Body of pancreas (tissue), 4 donors: ENCODE data around the gene WNK4. TPM values are rescaled to one million over a fixed set of nuclear protein-coding genes. Genes with fewer than 3 reads are reported as not detected.

Source experiments
- ATAC-seq: fragments of 150-250 bp; one replicate; pipeline ENCODE4 v1.9.1; 2016
- DNase-seq, 4 donors: peaks; one replicate each; pipeline ENCODE4 v3.0.0-alpha.2; 2019
- H3K27ac ChIP-seq, 4 donors: fragments of 200-600 bp; sonication (generic); 1 replicate in 3 of 4; 2 replicates in 1 of 4; pipeline versions ENCODE4 v1.5.1 to v1.6.1; 2016 to 2019; ENCODE audit warnings: mild to moderate bottlenecking in 1 of 4, mixed read lengths in 1 of 4, moderate library complexity in 1 of 4
- H3K27me3 ChIP-seq, 2 donors: fragments of 200-600 bp; sonication (generic); one replicate each; pipeline ENCODE4 v1.6.0; 2016; ENCODE audit warnings: mild to moderate bottlenecking in 1 of 2
- H3K36me3 ChIP-seq, 2 donors: fragments of 200-600 bp; sonication (generic); replicated peaks in 1 of 2; 2 replicates each; pipeline ENCODE4 v1.5.1; 2016; ENCODE audit warnings: low read depth in 2 of 2; ENCODE audit not compliant: insufficient read depth in 1 of 2
- H3K4me1 ChIP-seq: fragments of 200-600 bp; sonication (generic); one replicate; pipeline ENCODE4 v1.6.0; 2016
- H3K4me3 ChIP-seq, 2 donors: fragments of 200-600 bp; sonication (generic); 1 replicate in 1 of 2; 2 replicates in 1 of 2; pipeline ENCODE4 v1.5.1; 2016 to 2019
- H3K9me3 ChIP-seq, 3 donors: fragments of 200-600 bp; sonication (generic); 1 replicate in 2 of 3; 2 replicates in 1 of 3; pipeline ENCODE4 v1.5.1; 2016
- CTCF ChIP-seq, 7 experiments: fragments of 450-650 bp in 4 of 7; fragments of 200-600 bp in 3 of 7; sonication (generic) in 3 of 7; IDR thresholded peaks; one replicate each; pipeline ENCODE4 v1.5.1; 2016 to 2019; ENCODE audit warnings: antibody characterized with exemption in 7 of 7
- POLR2A ChIP-seq, 3 donors: fragments of 450-650 bp; IDR thresholded peaks; one replicate each; pipeline ENCODE4 v1.6.1; 2016; ENCODE audit warnings: antibody characterized with exemption in 3 of 3, mild to moderate bottlenecking in 2 of 3
- WGBS, 2 donors: methylation state at CpG; one replicate each; pipeline ENCODE4 v1.1.5; 2017; 5-methylcytosine and 5-hydroxymethylcytosine counted together
- intact Hi-C: fragments of 100-400 bp; cut with DNase I; formaldehyde crosslinking; loops from one replicate; pipeline ENCODE4 v1.15.1; 2023
- total RNA-seq, 2 donors: library from RNA; depleted of rRNA; stranded (reverse); fragments of >200 nt; gene quantifications; one replicate each; pipeline ENCODE4 v1.1.0, GENCODE V29; 2016

The WNK4 gene
- total RNA-seq, 2 donors from 2014 or later = 0.26 TPM; not detected in 1

GRCh38 chr17:42783062-42783790 is 2.8 kb downstream of the WNK4 start:
- H3K27ac ChIP-seq = no peak overlapping the region
- peaks cover 0 to 5% of the 10 kb centered on the region in 2 donors for H3K36me3 ChIP-seq
- WGBS, 2 donors = 39% methylated on average over 9 of the region's 9 CpGs
- H3K27me3 ChIP-seq = peaks cover 0 to 32% of the 10 kb centered on the region in 2 donors
- DNase-seq = no peak
- H3K9me3 ChIP-seq = no peaks in the 10 kb centered on the region
- peaks cover 28% of the 10 kb centered on the region for H3K4me1 ChIP-seq
- ATAC-seq = no peak
- intact Hi-C loops = no loop called here
- TF ChIP-seq CTCF (IDR thresholded peaks at IDR 0.05) = no peak
- TF ChIP-seq POLR2A (IDR thresholded peaks at IDR 0.05) = no peak
- H3K4me3 ChIP-seq = no peak overlapping the region

GRCh38 chr17:42783791-42784138 is 3.4 kb downstream of the WNK4 start:
- WGBS, 2 donors = 25 to 27% methylated on average over 19 to 22 of the region's 22 CpGs
- peaks cover 0 to 2% of the 10 kb centered on the region in 2 donors for H3K36me3 ChIP-seq
- H3K9me3 ChIP-seq = no peaks in the 10 kb centered on the region
- no peak for TF ChIP-seq CTCF (IDR thresholded peaks at IDR 0.05)
- TF ChIP-seq POLR2A (IDR thresholded peaks at IDR 0.05) = no peak
- peaks cover 28% of the 10 kb centered on the region for H3K4me1 ChIP-seq
- H3K27me3 ChIP-seq = peaks cover 0 to 32% of the 10 kb centered on the region in 2 donors
- no peak for DNase-seq
- no peak overlapping the region for H3K4me3 ChIP-seq
- no peak for ATAC-seq
- H3K27ac ChIP-seq = no peak overlapping the region
- intact Hi-C loops = no loop called here

DNA sequence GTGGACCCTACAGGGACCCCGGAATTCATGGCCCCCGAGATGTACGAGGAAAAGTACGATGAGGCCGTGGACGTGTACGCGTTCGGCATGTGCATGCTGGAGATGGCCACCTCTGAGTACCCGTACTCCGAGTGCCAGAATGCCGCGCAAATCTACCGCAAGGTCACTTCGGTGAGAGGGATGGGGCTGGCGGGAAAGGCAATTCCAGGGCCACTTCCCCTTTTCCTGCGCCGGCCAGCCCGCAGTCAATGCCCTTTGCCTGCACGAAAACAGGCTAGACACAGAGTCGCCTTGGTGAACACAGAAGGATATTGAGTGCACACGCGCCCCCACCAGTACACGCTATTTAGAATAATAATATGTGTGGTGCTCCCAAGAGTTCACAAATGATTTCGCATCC is 4.0 kb downstream of the WNK4 start:
- Histone ChIP-seq H3K36me3 (no peaks in the 10 kb centered on the region), H3K27me3 (peaks cover 0 to 32% of the 10 kb centered on the region in 2 donors), H3K4me1 (peaks cover 28% of the 10 kb centered on the region), H3K4me3 (no peak overlapping the region), H3K27ac (no peak overlapping the region), H3K9me3 (no peaks in the 10 kb centered on the region)
- intact Hi-C loops = no loop called here
- no peak for DNase-seq
- 16 to 21% methylated on average over 7 to 25 of the region's 25 CpGs for WGBS, 2 donors
- no peak for ATAC-seq
- TF ChIP-seq CTCF (IDR thresholded peaks at IDR 0.05) (no peak), POLR2A (IDR thresholded peaks at IDR 0.05) (no peak)

DNA sequence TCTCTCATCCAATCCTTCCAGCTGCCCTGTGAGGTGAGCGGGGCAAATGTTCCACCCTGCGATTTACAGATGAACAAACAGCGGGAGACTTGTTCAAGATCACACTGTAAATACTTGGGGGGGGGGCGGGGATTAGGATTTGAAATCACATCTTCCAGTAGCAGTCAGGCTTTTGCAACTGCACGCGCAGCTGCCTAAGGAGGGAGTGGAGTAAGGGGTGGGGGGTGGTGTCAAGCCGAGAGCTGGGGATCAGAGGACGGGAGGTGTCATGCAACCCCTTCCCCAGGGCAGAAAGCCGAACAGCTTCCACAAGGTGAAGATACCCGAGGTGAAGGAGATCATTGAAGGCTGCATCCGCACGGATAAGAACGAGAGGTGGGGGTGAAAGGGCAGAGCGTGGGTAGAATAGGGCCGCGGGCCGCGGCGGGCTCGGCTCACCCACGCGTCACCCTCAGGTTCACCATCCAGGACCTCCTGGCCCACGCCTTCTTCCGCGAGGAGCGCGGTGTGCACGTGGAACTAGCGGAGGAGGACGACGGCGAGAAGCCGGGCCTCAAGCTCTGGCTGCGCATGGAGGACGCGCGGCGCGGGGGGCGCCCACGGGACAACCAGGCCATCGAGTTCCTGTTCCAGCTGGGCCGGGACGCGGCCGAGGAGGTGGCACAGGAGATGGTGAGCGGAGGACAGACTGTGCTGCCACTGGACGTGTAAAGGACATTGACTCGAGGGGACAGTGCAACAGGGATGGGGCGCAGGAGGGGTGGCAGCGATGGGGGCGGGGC is 4.6 kb downstream of the WNK4 start:
- no peak for ATAC-seq
- intact Hi-C loops = no loop called here
- DNase-seq = no peak
- H3K4me3 ChIP-seq = no peak overlapping the region
- no peaks in the 10 kb centered on the region for H3K36me3 ChIP-seq
- H3K9me3 ChIP-seq = no peaks in the 10 kb centered on the region
- H3K4me1 ChIP-seq = peaks cover 25% of the 10 kb centered on the region
- TF ChIP-seq POLR2A (IDR thresholded peaks at IDR 0.05) (no peak), CTCF (IDR thresholded peaks at IDR 0.05) (no peak)
- H3K27me3 ChIP-seq = peaks cover 0 to 32% of the 10 kb centered on the region in 2 donors
- H3K27ac ChIP-seq = no peak overlapping the region
- 25% methylated on average over 37 to 52 of the region's 52 CpGs for WGBS, 2 donors
